PC-3 (cell line): ENCODE measurements around the gene MVB12B. TPM values are rescaled to one million over a fixed set of nuclear protein-coding genes. Genes with fewer than 3 reads are reported as not detected.

Experiments used
- ATAC-seq: fragments of 200-7000 bp; cut with Tn5 transposase; 2 replicates; pipeline ENCODE4 v1.9.1; 2020; ENCODE audit warnings: mild to moderate bottlenecking, moderate library complexity
- BruUV-seq: library from RNA; stranded (reverse); fragments of 400-500 nt; replicated peaks from 2 replicates; lab custom pipeline; 2021; lab: Mats Ljungman, UMichigan
- CTCF ChIA-PET: fragments of 300-600 bp; sonication (Branson Sonifier 250); formaldehyde crosslinking; loops from one replicate; lab custom pipeline; 2022; ENCODE audit warnings: antibody characterized with exemption; lab: Charles Lee
- POLR2A ChIA-PET: fragments of 300-600 bp; sonication (Branson Sonifier 250); formaldehyde crosslinking; loops from one replicate; lab custom pipeline; 2022; ENCODE audit warnings: antibody characterized with exemption; ENCODE audit not compliant: unreplicated experiment; lab: Charles Lee
- DNase-seq: peaks from one replicate; pipeline ENCODE4 v3.0.0-alpha.2; 2015
- H2AFZ ChIP-seq: fragments of 300-600 bp; sonication (generic); 2 replicates; pipeline ENCODE4 v1.6.0; 2016; ENCODE audit warnings: antibody characterized with exemption, low read length
- H3F3A ChIP-seq: fragments of 300-600 bp; sonication (generic); one replicate; pipeline ENCODE4 v1.6.0; 2017; ENCODE audit warnings: antibody characterized with exemption, low read length, control low read depth, mild to moderate bottlenecking; ENCODE audit not compliant: unreplicated experiment
- H3K27ac ChIP-seq: fragments of 300-600 bp; sonication (generic); 2 replicates; pipeline ENCODE4 v1.5.1; 2016; ENCODE audit warnings: mild to moderate bottlenecking, low read length
- H3K27me3 ChIP-seq: fragments of 300-600 bp; sonication (generic); 2 replicates; pipeline ENCODE4 v1.6.1; 2016; ENCODE audit warnings: low read length, mixed read lengths
- H3K36me3 ChIP-seq: fragments of 300-600 bp; sonication (generic); 2 replicates; pipeline ENCODE4 v1.6.1; 2016; ENCODE audit warnings: low read depth, mixed run types, low read length, mixed read lengths
- H3K4me1 ChIP-seq: fragments of 300-600 bp; sonication (generic); 2 replicates; pipeline ENCODE4 v1.5.1; 2016; ENCODE audit warnings: low read length; ENCODE audit not compliant: insufficient read depth
- H3K4me2 ChIP-seq: fragments of 300-600 bp; sonication (generic); 2 replicates; pipeline ENCODE4 v1.6.0; 2016; ENCODE audit warnings: low read length
- H3K4me3 ChIP-seq: fragments of 300-600 bp; sonication (generic); 2 replicates; pipeline ENCODE4 v1.5.1; 2016; ENCODE audit warnings: mild to moderate bottlenecking, low read length, mixed read lengths
- H3K79me2 ChIP-seq: fragments of 300-600 bp; sonication (generic); 2 replicates; pipeline ENCODE4 v1.6.1; 2017; ENCODE audit warnings: low read length, mixed read lengths
- H3K9ac ChIP-seq: fragments of 300-600 bp; sonication (generic); 2 replicates; pipeline ENCODE4 v1.6.0; 2016; ENCODE audit warnings: mild to moderate bottlenecking, low read length
- H3K9me2 ChIP-seq: fragments of 300-600 bp; sonication (generic); replicated peaks from 2 replicates; pipeline ENCODE4 v1.6.1; 2016; ENCODE audit warnings: mixed run types, low read length, mixed read lengths
- H3K9me3 ChIP-seq: fragments of 300-600 bp; sonication (generic); 2 replicates; pipeline ENCODE4 v1.6.1; 2016; ENCODE audit warnings: low read length, mixed read lengths
- H4K20me1 ChIP-seq: fragments of 300-600 bp; sonication (generic); 2 replicates; pipeline ENCODE4 v1.6.1; 2016; ENCODE audit warnings: low read length, mixed read lengths
- EZH2 ChIP-seq: fragments of 300-600 bp; sonication (generic); IDR thresholded peaks from one replicate; pipeline ENCODE4 v1.6.1; 2017; ENCODE audit warnings: antibody characterized with exemption, mild to moderate bottlenecking, low read length; ENCODE audit not compliant: unreplicated experiment
- EZH2phosphoT487 ChIP-seq: fragments of 300-600 bp; sonication (generic); IDR thresholded peaks from 2 replicates; pipeline ENCODE4 v1.6.1; 2018; ENCODE audit warnings: mild to moderate bottlenecking, antibody characterized with exemption, low read length, borderline replicate concordance
- intact Hi-C: fragments of 100-400 bp; cut with micrococcal nuclease; formaldehyde crosslinking; loops from 2 replicates; pipeline ENCODE4 v1.9.0; 2023
- total RNA-seq: library from RNA; depleted of rRNA; stranded (reverse); fragments of >200 nt; gene quantifications from 2 replicates; pipeline ENCODE4 v1.2.3, GENCODE V29; 2014
- TF ChIP-seq, protein P1 (sequence below): fragments of 300-600 bp; sonication (generic); conservative IDR thresholded peaks from 2 replicates; pipeline ENCODE4 v1.5.1; 2017; ENCODE audit warnings: antibody characterized with exemption, low read depth, mild to moderate bottlenecking, low read length

The MVB12B gene
- total RNA-seq, 1 experiment from 2014 or later, result 7.2 TPM

DNA sequence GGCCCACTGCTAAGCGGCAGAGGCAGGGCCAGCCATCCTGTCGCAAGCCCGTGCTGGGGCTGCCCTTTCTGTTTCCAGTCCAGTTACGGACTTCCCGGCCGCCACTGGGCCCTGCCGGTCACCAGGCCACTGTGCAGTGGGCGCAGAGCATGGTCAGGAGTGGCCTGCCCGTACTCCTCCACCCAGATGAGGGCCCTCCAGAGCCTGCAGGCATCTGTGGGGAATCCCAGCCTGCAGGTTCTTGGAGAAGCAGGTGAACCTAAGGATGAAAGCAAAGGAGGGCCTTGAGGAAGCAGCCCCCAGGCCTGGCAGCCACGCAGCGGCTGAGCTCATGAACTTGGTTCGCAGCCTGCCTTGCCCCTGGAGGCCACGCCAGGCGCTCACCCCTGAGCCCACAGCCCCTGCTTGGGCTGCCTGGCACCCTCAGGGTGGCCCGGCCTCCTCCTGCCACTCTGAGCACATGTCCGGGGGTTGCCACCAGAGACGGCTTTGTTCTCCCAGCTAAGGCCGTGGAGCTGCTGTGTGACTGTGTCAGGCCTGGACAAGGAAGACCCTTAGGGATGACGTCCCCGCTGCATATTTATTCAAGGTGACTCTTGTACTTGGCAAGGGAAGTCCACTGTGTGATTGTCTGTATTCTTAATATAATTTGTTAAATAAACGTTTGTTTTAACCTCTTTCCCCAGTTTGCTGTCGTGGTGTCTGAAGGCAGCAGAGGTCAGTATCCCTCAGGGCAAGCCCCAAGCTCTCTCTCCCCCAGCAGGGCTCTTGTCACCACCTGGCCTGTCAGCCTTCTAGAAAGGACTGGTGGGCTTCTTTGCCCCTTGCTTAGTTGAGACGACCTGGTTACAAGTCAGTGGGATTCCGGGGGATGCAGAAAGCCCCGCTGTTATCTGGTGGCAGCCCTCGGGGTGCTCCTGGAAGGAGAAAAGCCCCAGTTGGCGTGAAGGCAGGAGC is 180.0 kb downstream of the MVB12B start:
- no peak for DNase-seq
- Histone ChIP-seq H3K9ac (no peak overlapping the region), H3K27ac (no peak overlapping the region), H3K36me3 (no peaks in the 10 kb centered on the region), H3K9me3 (no peaks in the 10 kb centered on the region), H3K4me3 (no peak overlapping the region), H3K79me2 (no peaks in the 10 kb centered on the region), H3K4me2 (no peak overlapping the region), H2AFZ (no peak overlapping the region), H3K4me1 (0 out of 2 replicates have a peak, but pooled peaks cover 4% of the 10 kb centered on the region), H4K20me1 (no peaks in the 10 kb centered on the region), H3K27me3 (no peaks in the 10 kb centered on the region), H3F3A (no peaks in the 10 kb centered on the region), H3K9me2 (no peaks in the 10 kb centered on the region)
- no peak for TF ChIP-seq EZH2
- no peak for TF ChIP-seq EZH2phosphoT487
- ChIA-PET POLR2A (no interaction called here), CTCF (interaction anchor here (0.5 kb wide), 1 partner anchor 762 kb away, joined by 3 read pairs; no protein-coding TSS in a partner anchor)
- BruUV-seq, result no TSS peak
- intact Hi-C loops, result no loop called here
- no peak for ATAC-seq

DNA sequence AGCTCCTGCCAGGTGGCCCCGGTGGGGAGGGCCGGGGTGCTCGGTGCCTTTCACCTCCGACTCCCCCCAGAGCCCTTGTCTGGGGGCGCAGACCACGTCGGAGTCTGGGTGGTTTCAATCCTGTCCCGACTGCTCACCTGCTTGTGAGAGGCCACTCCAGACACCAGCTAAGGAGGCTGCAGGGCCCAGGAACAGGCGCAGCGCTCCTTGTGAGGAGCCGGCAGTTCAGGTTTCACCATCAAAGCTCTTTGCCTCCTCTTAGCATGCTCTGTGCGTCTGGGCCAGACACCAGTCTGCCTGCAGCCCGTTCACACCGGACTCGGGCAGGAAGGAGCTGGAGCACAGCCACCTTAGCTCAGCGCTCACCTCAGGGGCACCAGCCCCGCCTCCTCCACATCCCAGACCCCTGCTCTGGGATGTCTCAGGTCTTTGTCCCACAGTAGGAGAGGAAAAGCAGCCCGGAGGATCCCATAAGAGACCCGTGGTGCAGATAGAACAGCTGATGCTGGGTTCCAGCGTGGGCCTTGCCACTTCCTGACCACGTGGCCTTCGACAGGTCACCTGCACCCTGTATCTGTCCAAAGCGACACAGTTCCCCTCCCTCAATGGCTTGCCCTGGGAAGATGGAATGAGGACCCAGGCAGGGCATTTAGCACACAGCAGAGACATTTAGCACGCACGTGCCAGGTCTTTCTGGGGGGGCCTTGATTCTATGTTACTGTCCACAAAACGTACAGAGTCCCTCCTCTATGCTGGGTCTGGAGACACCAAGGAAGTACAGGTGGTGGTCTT is 180.9 kb downstream of the MVB12B start:
- no TSS peak for BruUV-seq
- DNase-seq (no peak), ATAC-seq (no peak)
- CTCF ChIA-PET, result interaction anchor here (0.5 kb wide), 1 partner anchor 763 kb away, joined by 3 read pairs; no protein-coding TSS in a partner anchor
- Histone ChIP-seq H3F3A (no peaks in the 10 kb centered on the region), H3K79me2 (no peaks in the 10 kb centered on the region), H2AFZ (no peak overlapping the region), H3K27ac (no peak overlapping the region), H4K20me1 (no peaks in the 10 kb centered on the region), H3K9me3 (no peaks in the 10 kb centered on the region), H3K4me3 (no peak overlapping the region), H3K9ac (no peak overlapping the region), H3K4me1 (0 out of 2 replicates have a peak, but pooled peaks cover 5% of the 10 kb centered on the region), H3K9me2 (no peaks in the 10 kb centered on the region), H3K4me2 (no peak overlapping the region), H3K27me3 (no peaks in the 10 kb centered on the region), H3K36me3 (no peaks in the 10 kb centered on the region)
- intact Hi-C loops, result no loop called here
- TF ChIP-seq EZH2phosphoT487 (no peak), EZH2 (no peak)
- TF ChIP-seq, protein P1, sequence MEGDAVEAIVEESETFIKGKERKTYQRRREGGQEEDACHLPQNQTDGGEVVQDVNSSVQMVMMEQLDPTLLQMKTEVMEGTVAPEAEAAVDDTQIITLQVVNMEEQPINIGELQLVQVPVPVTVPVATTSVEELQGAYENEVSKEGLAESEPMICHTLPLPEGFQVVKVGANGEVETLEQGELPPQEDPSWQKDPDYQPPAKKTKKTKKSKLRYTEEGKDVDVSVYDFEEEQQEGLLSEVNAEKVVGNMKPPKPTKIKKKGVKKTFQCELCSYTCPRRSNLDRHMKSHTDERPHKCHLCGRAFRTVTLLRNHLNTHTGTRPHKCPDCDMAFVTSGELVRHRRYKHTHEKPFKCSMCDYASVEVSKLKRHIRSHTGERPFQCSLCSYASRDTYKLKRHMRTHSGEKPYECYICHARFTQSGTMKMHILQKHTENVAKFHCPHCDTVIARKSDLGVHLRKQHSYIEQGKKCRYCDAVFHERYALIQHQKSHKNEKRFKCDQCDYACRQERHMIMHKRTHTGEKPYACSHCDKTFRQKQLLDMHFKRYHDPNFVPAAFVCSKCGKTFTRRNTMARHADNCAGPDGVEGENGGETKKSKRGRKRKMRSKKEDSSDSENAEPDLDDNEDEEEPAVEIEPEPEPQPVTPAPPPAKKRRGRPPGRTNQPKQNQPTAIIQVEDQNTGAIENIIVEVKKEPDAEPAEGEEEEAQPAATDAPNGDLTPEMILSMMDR, result no peak
- POLR2A ChIA-PET, result no interaction called here

DNA sequence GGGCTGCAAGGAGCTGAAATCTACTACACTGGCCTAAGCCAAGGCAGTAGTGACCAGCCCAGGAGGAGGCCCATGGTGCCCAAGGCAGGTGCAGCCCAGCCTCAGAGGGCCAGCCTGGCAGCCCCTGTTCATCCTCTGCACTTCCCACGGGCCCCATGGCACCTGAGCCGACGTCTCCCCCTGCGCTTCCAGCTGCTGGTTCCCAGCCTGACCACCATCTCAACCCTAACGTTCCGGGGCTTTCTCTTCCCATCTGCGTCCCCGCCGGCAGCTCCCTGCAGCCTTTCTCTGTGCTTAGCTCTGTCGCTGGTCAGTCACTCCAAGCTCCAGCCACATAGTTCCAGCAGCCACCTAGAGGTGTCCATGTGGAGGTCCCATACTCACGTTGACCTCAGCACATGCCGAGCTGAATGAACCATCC is 181.6 kb downstream of the MVB12B start:
- 0 out of 2 replicates have a peak, but pooled peaks cover 5% of the 10 kb centered on the region for H3K4me1 ChIP-seq
- ATAC-seq (no peak), DNase-seq (no peak)
- H3K27me3 ChIP-seq, result no peaks in the 10 kb centered on the region
- H3K9ac ChIP-seq, result no peak overlapping the region
- H3K27ac ChIP-seq, result no peak overlapping the region
- H3K9me3 ChIP-seq, result no peaks in the 10 kb centered on the region
- H4K20me1 ChIP-seq, result no peaks in the 10 kb centered on the region
- intact Hi-C loops, result no loop called here
- H3K79me2 ChIP-seq, result no peaks in the 10 kb centered on the region
- BruUV-seq, result no TSS peak
- TF ChIP-seq EZH2, result no peak
- no peak for TF ChIP-seq EZH2phosphoT487
- TF ChIP-seq, protein P1, result no peak
- H3K4me2 ChIP-seq, result no peak overlapping the region
- ChIA-PET POLR2A (no interaction called here), CTCF (no interaction called here)
- H3K4me3 ChIP-seq, result no peak overlapping the region
- no peak overlapping the region for H2AFZ ChIP-seq
- H3K9me2 ChIP-seq, result no peaks in the 10 kb centered on the region
- H3K36me3 ChIP-seq, result no peaks in the 10 kb centered on the region
- no peaks in the 10 kb centered on the region for H3F3A ChIP-seq
